Adipose tissue (tissue), 3 donors: ENCODE data around the gene AARS1. TPM values are rescaled to one million over a fixed set of nuclear protein-coding genes. Genes with fewer than 3 reads are reported as not detected.
"Not testable (repeated sequence)": the region's sequence is repeated elsewhere in the genome, so short reads cannot be mapped to it uniquely, and the experiment has no call there.

Experiments used
- H3K27ac ChIP-seq: one replicate; pipeline ENCODE4 v1.5.1; 2013; ENCODE audit warnings: low read depth, low read length
- WGBS, 3 donors: extraction: QIAGEN DNeasy Blood & Tissue Kit; methylation state at CpG; one replicate each; pipeline ENCODE4 v1.1.7; 2013; 5-methylcytosine and 5-hydroxymethylcytosine counted together
- polyA plus RNA-seq, 3 donors: library from polyadenylated mRNA; stranded (reverse); fragments of 200-250 nt; gene quantifications; one replicate each; pipeline ENCODE4 v1.2.3, GENCODE V29; 2013
- donor health status: healthy with polysubstance abuse.
- donor health status: Bipolar disorder and iron deficiency.
- donor health status: healthy.

AARS1 gene
- polyA plus RNA-seq, 3 donors, result 35.2 to 61.1 (median 39.0) TPM

DNA sequence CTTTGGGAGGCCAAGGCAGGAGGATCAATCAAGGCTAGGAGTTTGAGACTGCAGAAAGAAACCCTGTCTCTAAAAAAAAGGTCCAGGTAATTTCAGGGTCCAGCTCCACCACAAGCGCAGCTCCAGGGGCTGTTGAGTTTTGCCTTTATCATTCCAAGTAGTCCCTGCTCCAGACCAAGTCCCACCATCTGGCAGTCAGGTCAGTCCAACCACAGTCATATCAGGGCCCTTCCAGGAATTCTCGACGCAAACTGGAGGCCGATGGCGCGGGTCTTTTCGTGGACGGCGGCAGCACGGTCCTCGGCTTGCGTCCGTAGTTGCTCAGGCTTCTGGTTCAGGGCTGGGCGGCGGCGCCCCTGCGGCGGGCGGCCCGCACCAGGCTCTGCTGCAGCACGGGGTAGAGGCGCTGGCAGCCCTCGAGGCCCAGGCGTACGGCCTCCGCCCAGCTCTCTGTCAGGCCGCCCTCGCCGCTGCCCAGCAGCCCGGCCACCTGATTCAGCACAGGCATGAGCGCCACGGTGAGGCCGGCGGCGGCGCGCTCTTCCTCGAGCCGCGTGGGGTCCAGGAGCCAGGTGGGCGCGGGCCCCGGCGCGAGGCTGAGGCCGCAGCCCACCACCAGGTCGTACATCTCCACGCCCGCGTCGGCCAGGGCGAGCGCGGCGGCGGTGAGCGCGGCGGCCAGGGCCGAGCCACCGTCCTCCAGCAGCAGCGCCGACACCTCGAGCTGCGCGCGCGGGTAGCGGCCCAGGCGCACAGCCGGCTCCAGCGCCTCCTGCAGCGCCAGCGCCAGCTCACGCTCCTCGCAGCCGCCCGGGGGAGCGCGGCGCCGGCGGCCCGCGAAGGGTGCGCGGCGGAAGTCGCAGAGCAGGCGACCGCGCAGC, 38.3 kb downstream of the AARS1 start:
- WGBS, 3 donors, result 1 to 2% (median 2%) methylated on average over 32 to 92 of the region's 92 CpGs
- no peak overlapping the region for H3K27ac ChIP-seq

DNA sequence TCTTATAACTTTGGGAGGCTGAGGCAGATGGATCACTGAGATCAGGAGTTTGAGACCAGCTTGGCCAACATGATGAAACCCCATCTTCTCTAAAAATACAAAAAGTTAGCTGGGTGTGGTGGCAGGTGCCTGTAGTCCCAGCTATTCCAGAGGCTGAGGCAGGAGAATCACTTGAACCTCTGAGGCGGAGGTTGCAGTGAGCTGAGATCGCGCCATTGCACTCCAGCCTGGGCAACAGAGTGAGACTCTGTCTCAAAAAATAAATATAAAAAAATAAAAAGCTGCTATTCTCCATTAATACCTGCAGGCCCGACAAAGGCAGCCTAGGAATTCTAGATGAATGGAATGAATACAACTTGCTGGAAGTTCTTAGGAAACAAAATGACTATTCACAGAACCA, 39.6 kb downstream of the AARS1 start:
- 80 to 89% (median 85%) methylated on average over 4 of the region's 4 CpGs for WGBS, 3 donors
- H3K27ac ChIP-seq, result not testable (repeated sequence)

DNA sequence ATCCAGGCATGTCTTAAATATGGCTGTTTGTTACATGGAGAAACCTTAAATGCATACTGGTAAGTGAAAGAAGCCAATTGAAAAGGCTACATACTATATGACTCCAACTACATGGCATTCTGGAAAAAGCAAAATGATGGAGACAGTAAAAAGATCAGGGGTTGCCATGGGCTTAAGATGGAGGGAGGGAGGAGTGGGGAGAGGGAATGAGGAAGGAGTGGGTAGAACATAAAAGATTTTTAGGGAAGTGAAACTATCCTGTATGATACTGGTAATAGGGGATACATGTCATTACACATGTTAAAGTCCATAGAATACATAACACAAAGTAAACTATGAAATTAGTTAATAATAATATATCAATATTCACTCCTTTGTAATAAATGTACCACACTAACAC, 50.5 kb downstream of the AARS1 start:
- H3K27ac ChIP-seq, result not testable (repeated sequence)

DNA sequence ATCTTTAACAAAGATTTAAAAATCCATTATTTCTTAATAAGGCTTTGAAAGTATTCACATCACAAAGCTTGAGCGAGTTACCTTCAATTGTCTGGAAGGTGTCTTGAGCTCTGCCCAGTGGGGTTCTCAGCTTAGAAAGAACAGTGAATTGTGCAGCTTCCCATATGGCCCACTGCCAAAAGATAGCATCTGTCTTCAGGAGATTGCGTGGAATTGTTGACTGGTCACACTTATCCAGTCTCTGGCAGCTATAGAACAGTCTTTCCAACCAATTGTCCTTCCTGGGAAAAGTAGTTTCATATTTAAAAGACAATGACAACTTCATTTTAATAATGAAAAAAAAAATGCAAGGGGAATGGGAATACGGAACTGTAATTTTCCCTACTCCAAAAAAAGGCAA, 57.5 kb downstream of the AARS1 start:
- not testable (repeated sequence) for H3K27ac ChIP-seq
- 66 to 77% (median 70%) methylated on average over 2 of the region's 3 CpGs for WGBS, 3 donors

DNA sequence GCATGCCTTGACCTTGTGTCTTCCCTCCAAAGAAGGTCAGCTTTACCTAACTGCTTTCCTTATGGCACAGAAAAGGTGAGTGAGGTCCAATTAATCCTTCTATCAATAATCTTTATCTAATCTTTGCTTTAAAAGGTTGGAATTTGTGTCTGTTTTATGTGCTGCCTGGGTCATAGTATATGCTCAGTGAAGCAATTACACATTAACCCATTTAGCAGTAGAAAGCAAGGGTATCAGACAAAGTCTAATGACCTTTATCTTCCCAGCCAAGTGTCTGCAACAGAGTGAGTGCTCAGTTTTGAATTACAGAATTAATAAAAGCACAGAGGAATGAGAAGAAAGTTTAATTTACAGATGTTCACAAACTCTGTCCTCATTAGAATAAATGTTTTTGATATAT, 63.3 kb downstream of the AARS1 start:
- H3K27ac ChIP-seq, result not testable (repeated sequence)

DNA sequence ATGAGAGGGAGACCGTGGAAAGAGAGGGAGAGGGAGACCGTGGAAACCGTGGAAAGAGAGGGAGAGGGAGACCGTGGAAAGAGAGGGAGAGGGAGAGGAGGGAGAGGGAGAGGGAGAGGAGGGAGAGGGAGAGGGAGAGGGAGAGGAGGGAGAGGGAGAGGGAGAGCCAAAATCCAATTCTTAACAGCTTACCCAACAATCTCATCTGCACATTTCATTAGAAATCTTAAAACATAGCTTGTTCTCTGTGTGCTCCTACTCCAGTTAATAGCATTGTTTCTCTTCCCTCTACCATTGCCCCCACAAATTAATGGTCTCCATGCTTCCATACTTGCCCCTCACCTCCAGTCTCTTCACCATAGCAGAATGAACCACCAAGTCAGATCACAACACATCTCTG, 63.9 kb downstream of the AARS1 start:
- WGBS, 3 donors, result 96% methylated on average over 4 of the region's 4 CpGs; no CpG with 5 or more reads in 2 of the 3 donors
- H3K27ac ChIP-seq, result not testable (repeated sequence)

DNA sequence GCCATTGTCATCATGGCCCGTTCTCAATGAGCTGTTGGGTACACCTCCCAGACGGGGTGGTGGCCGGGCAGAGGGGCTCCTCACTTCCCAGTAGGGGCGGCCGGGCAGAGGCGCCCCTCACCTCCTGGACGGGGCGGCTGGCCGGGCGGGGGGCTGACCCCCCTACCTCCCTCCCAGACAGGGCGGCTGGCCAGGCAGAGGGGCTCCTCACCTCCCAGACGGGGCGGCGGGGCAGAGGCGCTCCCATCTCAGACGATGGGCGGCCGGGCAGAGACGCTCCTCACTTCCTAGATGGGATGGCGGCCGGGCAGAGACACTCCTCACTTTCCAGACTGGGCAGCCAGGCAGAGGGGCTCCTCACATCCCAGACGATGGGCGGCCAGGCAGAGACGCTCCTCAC, 64.7 kb downstream of the AARS1 start:
- H3K27ac ChIP-seq, result not testable (repeated sequence)
- 96 to 98% (median 98%) methylated on average over 11 to 17 of the region's 24 CpGs for WGBS, 3 donors

DNA sequence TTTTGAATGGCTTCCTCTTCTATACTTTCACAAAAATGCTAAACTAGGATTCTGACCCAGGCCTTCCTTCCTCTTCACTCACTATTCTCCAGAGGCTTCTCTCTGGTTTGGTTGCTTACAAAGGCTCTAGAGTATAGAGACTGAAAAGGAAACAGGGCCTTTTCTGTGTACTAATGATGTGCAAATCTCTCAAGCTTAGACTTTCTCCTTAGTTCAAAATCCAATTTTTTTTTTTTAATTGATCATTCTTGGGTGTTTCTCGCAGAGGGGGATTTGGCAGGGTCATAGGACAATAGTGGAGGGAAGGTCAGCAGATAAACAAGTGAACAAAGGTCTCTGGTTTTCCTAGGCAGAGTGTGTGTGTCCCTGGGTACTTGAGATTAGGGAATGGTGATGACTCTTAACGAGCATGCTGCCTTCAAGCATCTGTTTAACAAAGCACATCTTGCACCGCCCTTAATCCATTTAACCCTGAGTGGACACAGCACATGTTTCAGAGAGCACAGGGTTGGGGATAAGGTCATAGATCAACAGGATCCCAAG, 65.3 kb downstream of the AARS1 start:
- WGBS, 3 donors, result 52 to 73% (median 72%) methylated on average over 1 of the region's 3 CpGs
- not testable (repeated sequence) for H3K27ac ChIP-seq

DNA sequence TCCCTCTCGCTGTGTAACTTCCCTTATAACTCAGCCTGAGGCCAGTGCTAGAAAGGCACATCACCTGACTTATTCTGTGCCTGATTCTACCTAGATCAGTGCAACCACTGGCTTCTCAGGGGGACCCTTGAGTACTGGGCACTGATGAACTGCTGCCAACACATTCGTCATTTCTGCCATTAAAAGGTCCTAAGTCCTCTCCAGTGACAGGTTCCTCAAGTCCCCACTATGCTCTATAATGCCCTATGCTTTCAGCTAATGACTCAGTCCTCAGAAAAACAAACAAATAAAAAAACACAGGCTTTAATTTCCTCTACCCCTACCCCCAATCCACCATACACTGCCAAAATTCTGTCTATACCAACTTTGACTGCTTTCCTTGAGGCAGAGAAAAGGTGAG, 66.1 kb downstream of the AARS1 start:
- WGBS, 3 donors, result 60 to 95% (median 83%) methylated on average over 1 of the region's 2 CpGs
- H3K27ac ChIP-seq, result not testable (repeated sequence)

DNA sequence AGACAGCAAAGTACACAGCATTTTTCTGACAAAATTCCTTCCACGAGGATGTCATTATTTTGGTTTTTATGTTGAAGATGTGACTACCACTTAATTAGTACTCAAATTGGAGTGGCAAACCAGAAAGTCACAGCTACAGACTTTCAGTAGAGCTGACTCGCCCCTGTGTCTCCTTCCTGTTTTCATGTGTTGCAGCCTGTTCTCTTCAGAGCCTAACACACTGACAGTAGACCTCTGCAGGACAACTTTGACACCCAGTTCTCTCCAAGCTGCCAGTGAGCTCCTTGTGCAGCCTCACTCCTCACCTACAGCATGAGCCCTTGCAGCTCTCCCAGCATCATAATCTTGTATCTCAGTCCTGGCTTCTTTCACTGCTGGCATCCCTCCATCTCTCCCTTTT, 66.7 kb downstream of the AARS1 start:
- 55 to 76% (median 65%) methylated on average over 1 to 2 of the region's 2 CpGs for WGBS, 3 donors
- not testable (repeated sequence) for H3K27ac ChIP-seq

DNA sequence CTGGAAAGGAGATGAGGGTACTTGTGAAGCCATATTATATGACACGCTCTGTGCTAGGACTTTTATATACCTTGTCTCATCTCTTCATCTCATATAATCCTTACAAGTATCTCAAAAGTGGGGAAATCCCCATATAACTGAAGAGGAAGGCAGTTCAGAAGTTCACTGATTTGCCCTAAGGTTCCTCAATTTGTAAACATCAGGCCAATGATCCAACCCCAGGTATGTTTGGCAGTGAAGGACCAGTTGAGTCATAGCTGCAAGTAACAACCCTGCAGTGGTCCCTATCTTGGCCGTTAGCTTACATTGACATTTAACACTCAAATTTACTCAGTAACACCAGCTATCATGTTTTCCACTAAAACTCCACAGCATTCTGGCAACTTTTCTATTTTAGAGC, 70.7 kb downstream of the AARS1 start:
- not testable (repeated sequence) for H3K27ac ChIP-seq
- WGBS, 3 donors, result 81 to 97% (median 89%) methylated on average over 1 to 2 of the region's 2 CpGs

DNA sequence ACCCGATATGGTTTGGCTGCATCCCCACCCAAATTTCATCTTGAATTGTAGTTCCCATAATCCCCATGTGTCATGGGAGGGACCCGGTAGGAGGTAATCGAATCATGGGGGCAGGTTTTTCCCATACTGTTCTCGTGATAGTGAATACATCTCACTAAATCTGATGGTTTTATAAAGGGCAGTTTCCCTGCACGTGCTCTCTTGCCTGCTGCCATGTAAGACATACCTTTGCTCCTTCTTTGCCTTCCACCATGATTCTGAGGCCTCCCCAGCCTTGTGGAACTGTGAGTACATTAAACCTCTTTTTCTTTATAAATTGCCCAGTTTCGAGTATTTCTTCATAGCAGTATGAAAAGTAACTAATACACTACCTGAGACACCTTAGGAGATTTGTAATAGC, 82.9 kb downstream of the AARS1 start:
- not testable (repeated sequence) for H3K27ac ChIP-seq
- 74 to 96% (median 96%) methylated on average over 5 to 6 of the region's 6 CpGs for WGBS, 3 donors

DNA sequence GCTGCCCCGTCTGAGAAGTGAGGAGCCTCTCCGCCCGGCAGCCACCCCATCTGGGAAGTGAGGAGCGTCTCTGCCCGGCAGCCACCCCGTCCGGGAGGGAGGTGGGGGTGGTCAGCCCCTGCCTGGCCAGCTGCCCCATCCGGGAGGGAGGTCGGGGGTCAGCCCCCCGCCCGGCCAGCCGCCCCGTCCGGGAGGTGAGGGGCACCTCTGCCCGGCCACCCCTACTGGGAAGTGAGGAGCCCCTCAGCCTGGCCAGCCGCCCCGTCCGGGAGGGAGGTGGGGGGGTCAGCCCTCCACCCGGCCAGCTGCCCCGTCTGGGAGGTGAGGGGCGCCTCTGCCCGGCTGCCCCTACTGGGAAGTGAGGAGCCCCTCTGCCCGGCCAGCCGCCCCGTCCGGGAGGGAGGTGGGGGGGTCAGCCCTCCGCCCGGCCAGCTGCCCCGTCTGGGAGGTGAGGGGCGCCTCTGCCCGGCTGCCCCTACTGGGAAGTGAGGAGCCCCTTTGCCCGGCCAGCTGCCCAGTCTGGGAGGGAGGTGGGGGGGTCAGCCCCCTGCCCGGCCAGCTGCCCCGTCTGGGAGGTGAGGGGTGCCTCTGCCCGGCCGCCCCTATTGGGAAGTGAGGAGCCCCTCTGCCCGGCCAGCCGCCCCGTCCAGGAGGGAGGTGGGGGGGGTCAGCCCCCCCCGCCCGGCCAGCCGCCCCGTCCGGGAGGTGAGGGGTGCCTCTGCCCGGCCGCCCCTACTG, 84.5 kb downstream of the AARS1 start:
- 95 to 98% (median 95%) methylated on average over 7 to 38 of the region's 46 CpGs for WGBS, 3 donors
- not testable (repeated sequence) for H3K27ac ChIP-seq

DNA sequence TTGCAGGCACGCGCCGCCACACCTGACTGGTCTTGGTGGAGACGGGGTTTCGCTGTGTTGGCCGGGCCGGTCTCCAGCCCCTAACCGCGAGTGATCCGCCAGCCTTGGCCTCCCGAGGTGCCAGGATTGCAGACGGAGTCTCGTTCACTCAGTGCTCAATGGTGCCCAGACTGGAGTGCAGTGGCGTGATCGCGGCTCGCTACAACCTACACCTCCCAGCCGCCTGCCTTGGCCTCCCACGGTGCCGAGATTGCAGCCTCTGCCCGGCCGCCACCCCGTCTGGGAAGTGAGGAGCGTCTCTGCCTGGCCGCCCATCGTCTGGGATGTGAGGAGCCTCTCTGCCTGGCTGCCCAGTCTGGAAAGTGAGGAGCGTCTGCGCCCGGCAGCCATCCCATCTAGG, 85.3 kb downstream of the AARS1 start:
- 98 to 100% (median 99%) methylated on average over 9 to 18 of the region's 29 CpGs for WGBS, 3 donors
- H3K27ac ChIP-seq, result not testable (repeated sequence)

DNA sequence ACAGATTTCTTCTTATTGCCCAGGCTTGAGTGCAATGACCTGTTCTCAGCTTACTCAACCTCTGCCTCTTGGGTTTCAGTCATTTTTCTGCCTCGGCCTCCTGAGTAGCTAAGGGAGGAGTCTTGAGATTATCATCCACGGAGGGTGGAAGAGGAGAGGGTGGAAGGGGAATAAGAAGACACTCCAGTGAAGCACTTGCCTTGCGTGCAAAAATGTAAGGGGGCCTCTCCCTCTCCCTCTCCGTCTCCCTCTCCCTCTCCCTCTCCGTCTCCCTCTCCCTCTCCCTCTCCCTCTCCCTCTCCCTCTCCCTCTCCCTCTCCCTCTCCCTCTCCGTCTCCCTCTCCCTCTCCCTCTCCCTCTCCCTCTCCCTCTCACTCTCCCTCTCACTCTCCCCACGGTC, 85.8 kb downstream of the AARS1 start:
- not testable (repeated sequence) for H3K27ac ChIP-seq
- WGBS, 3 donors, result 69 to 86% (median 85%) methylated on average over 3 to 4 of the region's 7 CpGs

Other genes with a start within 250 kb of the AARS1 start
- 10 to 100 TPM in 1 of 3 donors, 1 to 10 TPM in 2; 4.7 to 10.7 (median 5.4) TPM for gene PDPR, start 175.2 kb downstream of the AARS1 start, polyA plus RNA-seq
- under 1 TPM in 2 of 3 donors, not detected in 1; 0.01 to 0.10 TPM for gene CLEC18C, start 115.7 kb downstream of the AARS1 start, polyA plus RNA-seq
- gene EXOSC6, start 37.6 kb downstream of the AARS1 start, polyA plus RNA-seq, result 10 to 100 TPM in 1 of 3 donors, 1 to 10 TPM in 2; 5.5 to 10.2 (median 9.1) TPM
- gene DDX19B, start 9.7 kb upstream of the AARS1 start, polyA plus RNA-seq, result 10 to 100 TPM; 13.2 to 24.2 (median 21.1) TPM
- 10 to 100 TPM; 14.0 to 34.5 (median 25.0) TPM for gene DDX19A, start 57.4 kb upstream of the AARS1 start, polyA plus RNA-seq
- 10 to 100 TPM in 2 of 3 donors, 1 to 10 TPM in 1; 3.3 to 11.9 (median 10.5) TPM for gene ST3GAL2, start 149.6 kb upstream of the AARS1 start, polyA plus RNA-seq
- 10 to 100 TPM in 1 of 3 donors, 1 to 10 TPM in 2; 5.4 to 10.3 (median 8.2) TPM for gene FCSK, start 165.1 kb upstream of the AARS1 start, polyA plus RNA-seq
- 10 to 100 TPM; 22.9 to 32.3 (median 29.7) TPM for gene COG4, start 234.0 kb upstream of the AARS1 start, polyA plus RNA-seq
- 10 to 100 TPM; 45.1 to 66.3 (median 47.5) TPM for gene SF3B3, start 234.3 kb upstream of the AARS1 start, polyA plus RNA-seq